Transverse colon (tissue), 4 donors: ENCODE results near the gene GRB2. TPM values are rescaled to one million over a fixed set of nuclear protein-coding genes. Genes with fewer than 3 reads are reported as not detected.

Source experiments
- DNase-seq: peaks from one replicate; pipeline ENCODE4 v3.0.0-alpha.2; 2019
- H3K27ac ChIP-seq, 4 donors: fragments of 200-600 bp; sonication (generic); 2 replicates each; pipeline ENCODE4 v1.5.1; 2016 to 2018; ENCODE audit warnings: inconsistent platforms in 4 of 4
- H3K27me3 ChIP-seq: fragments of 200-600 bp; sonication (generic); 2 replicates; pipeline ENCODE4 v1.5.1; 2017; ENCODE audit warnings: inconsistent platforms
- H3K36me3 ChIP-seq, 4 donors: fragments of 200-600 bp; sonication (generic); 2 replicates each; pipeline ENCODE4 v1.5.1; 2017 to 2019; ENCODE audit warnings: inconsistent platforms in 4 of 4
- H3K4me1 ChIP-seq, 4 donors: fragments of 200-600 bp; sonication (generic); 2 replicates each; pipeline ENCODE4 v1.5.1; 2017 to 2020; ENCODE audit warnings: inconsistent platforms in 4 of 4
- H3K4me3 ChIP-seq, 4 donors: fragments of 200-600 bp; sonication (generic); 1 replicate in 1 of 4; 2 replicates in 3 of 4; pipeline versions ENCODE4 v1.5.1 to v1.6.1; 2017 to 2019; ENCODE audit warnings: inconsistent platforms in 4 of 4
- H3K9me3 ChIP-seq, 2 donors: fragments of 200-600 bp; sonication (generic); 2 replicates each; pipeline ENCODE4 v1.5.1; 2017 to 2019; ENCODE audit warnings: inconsistent platforms in 2 of 2
- EP300 ChIP-seq: sonication (generic); formaldehyde crosslinking; IDR thresholded peaks from one replicate; pipeline ENCODE4 v1.6.1; 2017; ENCODE audit warnings: antibody characterized with exemption, low read depth
- POLR2A ChIP-seq: fragments of 450-650 bp; IDR thresholded peaks from one replicate; pipeline ENCODE4 v1.6.1; 2016; ENCODE audit warnings: antibody characterized with exemption, mild to moderate bottlenecking, moderate library complexity
- POLR2AphosphoS5 ChIP-seq, 3 donors: sonication (generic); formaldehyde crosslinking; IDR thresholded peaks; one replicate each; pipeline ENCODE4 v1.6.1; 2016; ENCODE audit warnings: antibody characterized with exemption in 3 of 3
- WGBS, 2 donors: methylation state at CpG; one replicate each; pipeline ENCODE4 v1.1.5; 2018; ENCODE audit warnings: low coverage in 1 of 2; 5-methylcytosine and 5-hydroxymethylcytosine counted together
- in situ Hi-C, 4 donors: fragments of 200-750 bp; cut with MboI; loops; one replicate each; pipeline versions ENCODE4 v1.15.0 to v1.15.1; 2017; ENCODE audit warnings: low sequenced_read_pairs in 3 of 4, low pct_ligation_motif_present in 1 of 4, low pct_unique_long_range_greater_than_20kb in 1 of 4
- intact Hi-C: fragments of 100-400 bp; cut with DNase I; formaldehyde crosslinking; loops from one replicate; pipeline ENCODE4 v1.15.1; 2023; ENCODE audit warnings: low total_unique reads
- total RNA-seq, 4 donors: library from RNA; depleted of rRNA; stranded (reverse); fragments of >200 nt; gene quantifications; one replicate each; pipeline ENCODE4 v1.1.0, GENCODE V29; 2016
- TF ChIP-seq, protein P1 (sequence below), 5 experiments: fragments of 200-600 bp in 3 of 5; fragments of 450-650 bp in 2 of 5; sonication (generic) in 3 of 5; IDR thresholded peaks; 1 replicate in 2 of 5; 2 replicates in 3 of 5; pipeline ENCODE4 v1.5.1; 2016 to 2017; ENCODE audit warnings: antibody characterized with exemption in 5 of 5, inconsistent platforms in 3 of 5, mild to moderate bottlenecking in 2 of 5, moderate library complexity in 1 of 5

Gene GRB2
- total RNA-seq, 4 donors from 2014 or later = 105 to 183 (median 136) TPM

DNA sequence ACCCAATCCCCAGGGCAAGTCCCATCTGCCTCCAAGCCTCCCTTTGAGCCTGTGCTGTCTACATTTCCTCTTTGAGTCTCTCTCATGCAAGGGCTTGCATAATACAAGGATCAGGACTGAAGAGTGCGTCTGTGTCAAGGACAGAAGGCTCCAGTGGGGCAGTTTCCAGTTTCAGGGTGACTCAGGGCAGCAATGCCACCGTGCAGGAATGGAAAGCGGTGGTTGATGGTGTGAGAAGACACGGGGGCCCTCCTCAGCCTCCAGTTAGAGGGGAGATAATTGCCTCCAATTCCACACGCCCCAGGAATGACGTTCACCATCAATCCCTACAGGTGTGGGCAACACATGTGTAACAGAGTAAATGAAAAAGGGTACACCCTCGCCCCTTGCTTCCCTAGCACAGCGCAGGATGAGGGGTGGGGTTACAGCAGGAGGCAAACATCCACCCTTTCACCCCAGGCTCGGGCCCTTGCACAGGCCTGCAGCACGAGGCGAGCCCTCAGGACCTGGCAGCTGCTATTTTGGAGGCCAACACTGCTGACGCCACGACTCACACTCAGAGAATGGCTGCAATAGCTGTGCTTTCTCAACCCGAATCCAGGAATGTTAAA, 91.4 kb downstream of the GRB2 start:
- WGBS, 2 donors = 78% methylated on average over 14 of the region's 14 CpGs; no CpG with 5 or more reads in 1 of the 2 donors
- peak; percentile 42 for DNase-seq

DNA sequence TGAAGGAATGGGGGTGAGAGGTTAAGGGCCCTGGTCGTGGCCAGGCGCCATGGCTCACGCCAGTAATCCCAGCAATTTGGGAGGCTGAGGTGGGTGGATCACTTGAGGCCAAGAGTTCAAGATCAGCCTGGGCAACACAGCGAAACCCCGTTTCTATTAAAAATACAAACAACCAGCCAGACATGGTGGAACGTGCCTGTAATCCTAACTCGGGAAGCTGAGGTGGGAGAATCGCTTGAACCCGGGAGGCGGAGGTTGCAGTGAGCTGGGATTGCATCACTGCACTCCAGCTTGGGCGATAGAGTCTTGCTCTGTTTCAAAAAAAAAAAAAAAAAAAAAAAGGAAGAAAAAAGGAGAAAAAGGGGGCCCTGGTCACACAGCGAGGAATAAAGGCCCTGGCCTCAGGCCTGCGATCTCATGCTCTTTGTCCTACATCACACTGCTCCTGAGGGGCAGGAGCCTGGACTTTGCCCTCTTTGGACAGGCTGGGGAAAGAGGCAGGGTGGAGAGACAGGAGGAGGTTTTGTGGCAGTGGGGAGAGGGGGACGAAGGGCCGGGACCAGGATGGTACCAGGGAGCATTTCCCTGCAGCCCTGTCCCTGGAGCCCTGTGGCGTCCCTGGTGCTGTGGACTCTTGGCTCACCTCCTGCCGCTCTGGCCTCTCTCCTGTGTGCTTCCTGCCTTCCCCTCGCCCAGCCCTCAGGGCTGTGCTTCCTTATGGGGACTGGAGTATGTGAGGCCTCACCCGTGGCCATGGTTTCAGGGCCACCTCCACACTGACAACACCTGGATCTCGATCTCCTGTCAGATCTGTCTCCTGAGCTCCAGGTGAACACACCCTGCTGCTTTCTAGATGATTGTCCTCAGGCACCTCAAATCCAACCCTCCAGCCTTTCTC, 96.5 kb downstream of the GRB2 start:
- DNase-seq = peak; percentile 77
- intact Hi-C loops = no loop called here
- Histone ChIP-seq H3K36me3 (no peaks in the 10 kb centered on the region), H3K27ac (peak overlapping the region; percentile 80 to 91 (median 84)), H3K9me3 (no peaks in the 10 kb centered on the region), H3K27me3 (no peaks in the 10 kb centered on the region), H3K4me1 (peaks cover 6 to 25% (median 21%) of the 10 kb centered on the region in 4 donors), H3K4me3 (no peak overlapping the region)
- peak; percentile 71 for TF ChIP-seq POLR2A
- peak in 2 of 3 donors; percentile 46 to 56 for TF ChIP-seq POLR2AphosphoS5 (IDR thresholded peaks at IDR 0.05)
- TF ChIP-seq, protein P1, sequence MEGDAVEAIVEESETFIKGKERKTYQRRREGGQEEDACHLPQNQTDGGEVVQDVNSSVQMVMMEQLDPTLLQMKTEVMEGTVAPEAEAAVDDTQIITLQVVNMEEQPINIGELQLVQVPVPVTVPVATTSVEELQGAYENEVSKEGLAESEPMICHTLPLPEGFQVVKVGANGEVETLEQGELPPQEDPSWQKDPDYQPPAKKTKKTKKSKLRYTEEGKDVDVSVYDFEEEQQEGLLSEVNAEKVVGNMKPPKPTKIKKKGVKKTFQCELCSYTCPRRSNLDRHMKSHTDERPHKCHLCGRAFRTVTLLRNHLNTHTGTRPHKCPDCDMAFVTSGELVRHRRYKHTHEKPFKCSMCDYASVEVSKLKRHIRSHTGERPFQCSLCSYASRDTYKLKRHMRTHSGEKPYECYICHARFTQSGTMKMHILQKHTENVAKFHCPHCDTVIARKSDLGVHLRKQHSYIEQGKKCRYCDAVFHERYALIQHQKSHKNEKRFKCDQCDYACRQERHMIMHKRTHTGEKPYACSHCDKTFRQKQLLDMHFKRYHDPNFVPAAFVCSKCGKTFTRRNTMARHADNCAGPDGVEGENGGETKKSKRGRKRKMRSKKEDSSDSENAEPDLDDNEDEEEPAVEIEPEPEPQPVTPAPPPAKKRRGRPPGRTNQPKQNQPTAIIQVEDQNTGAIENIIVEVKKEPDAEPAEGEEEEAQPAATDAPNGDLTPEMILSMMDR (IDR thresholded peaks at IDR 0.05) = no peak
- TF ChIP-seq EP300 = no peak
- in situ Hi-C loops = loop anchor here in 2 of 4 donors (25.0 kb wide), 1 partner anchor 103 kb away; the partner anchor contains the start of gene GRB2 (in 2 of the 2)
- 47 to 51% methylated on average over 9 to 20 of the region's 20 CpGs for WGBS, 2 donors

More for the DNA sequence above, 91.4 kb downstream of the GRB2 start:
- no peaks in the 10 kb centered on the region for H3K9me3 ChIP-seq
- H3K4me1 ChIP-seq = peaks cover 0 to 27% (median 12%) of the 10 kb centered on the region in 4 donors
- in situ Hi-C loops (loop anchor here in 2 of 4 donors (25.0 kb wide), 1 partner anchor 98 kb away; the partner anchor contains the start of gene GRB2 (in 2 of the 2)), intact Hi-C loops (no loop called here)
- TF ChIP-seq EP300 (no peak), POLR2A (peak; percentile 23), POLR2AphosphoS5 (IDR thresholded peaks at IDR 0.05) (peak in 1 of 3 donors; percentile 31)
- TF ChIP-seq, protein P1 (IDR thresholded peaks at IDR 0.05) = no peak
- peak overlapping the region; percentile 50 to 91 (median 57) for H3K27ac ChIP-seq
- no peak overlapping the region for H3K4me3 ChIP-seq
- H3K36me3 ChIP-seq = peaks cover 0 to 4% (median 0%) of the 10 kb centered on the region in 4 donors
- no peaks in the 10 kb centered on the region for H3K27me3 ChIP-seq

DNA sequence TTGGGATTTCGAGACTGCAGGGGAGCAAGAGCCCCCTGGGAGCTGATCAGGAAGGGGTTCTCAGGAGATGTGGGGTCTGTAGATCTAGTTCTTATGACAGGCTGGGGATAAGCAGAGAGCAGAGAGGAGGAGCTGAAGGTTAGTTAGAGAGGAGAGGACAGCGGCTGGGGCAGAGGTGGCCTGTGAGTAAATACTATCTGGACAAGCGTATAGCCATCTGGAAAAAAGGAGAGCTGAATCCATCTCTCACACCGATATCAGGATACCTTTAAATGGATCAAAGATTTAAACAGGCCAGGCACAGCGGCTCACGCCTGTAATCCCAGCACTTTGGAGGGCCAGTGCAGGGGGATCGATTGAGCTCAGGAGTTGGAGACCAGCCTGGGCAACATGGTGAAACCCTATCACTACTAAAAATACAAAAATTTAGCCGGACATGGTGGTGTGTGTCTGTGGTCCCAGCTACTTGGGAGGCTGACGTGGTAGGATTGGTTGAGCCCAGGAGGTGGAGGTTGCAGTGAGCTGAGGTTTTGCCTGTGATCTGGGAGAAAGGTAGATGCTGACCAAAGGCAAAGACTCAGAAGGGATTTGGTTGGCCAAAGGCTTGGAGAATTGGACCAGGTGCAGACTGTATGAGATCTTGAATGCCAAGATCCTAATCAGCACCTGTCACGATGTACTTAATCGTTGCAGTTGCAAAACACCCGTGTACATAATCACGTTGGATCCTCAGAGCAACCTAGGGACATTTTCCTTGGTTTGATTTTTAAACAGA, 97.3 kb downstream of the GRB2 start:
- no peak overlapping the region for H3K4me3 ChIP-seq
- no peak for DNase-seq
- H3K36me3 ChIP-seq = no peaks in the 10 kb centered on the region
- H3K9me3 ChIP-seq = no peaks in the 10 kb centered on the region
- intact Hi-C loops = no loop called here
- peak overlapping the region; percentile 80 to 91 (median 84) for H3K27ac ChIP-seq
- in situ Hi-C loops = loop anchor here in 2 of 4 donors (25.0 kb wide), 1 partner anchor 104 kb away; the partner anchor contains the start of gene GRB2 (in 2 of the 2)
- 80 to 87% methylated on average over 8 to 13 of the region's 13 CpGs for WGBS, 2 donors
- TF ChIP-seq EP300 = no peak
- no peak for TF ChIP-seq POLR2A
- TF ChIP-seq, protein P1 (IDR thresholded peaks at IDR 0.05) = no peak
- TF ChIP-seq POLR2AphosphoS5 (IDR thresholded peaks at IDR 0.05) = no peak
- peaks cover 6 to 25% (median 21%) of the 10 kb centered on the region in 4 donors for H3K4me1 ChIP-seq
- H3K27me3 ChIP-seq = no peaks in the 10 kb centered on the region
